NCI-H345 treated with DMSO at 0.1 percent for 48 hours (cell line): ENCODE results near the gene EHD2.
"Not testable (repeated sequence)": the region's sequence is repeated elsewhere in the genome, so short reads cannot be mapped to it uniquely, and the experiment has no call there.

Experiments
- DNase-seq: peaks from one replicate; lab custom pipeline; 2025; ENCODE audit not compliant: unreplicated experiment; lab: John Stamatoyannopoulos, UW

EHD2 gene, protein sequence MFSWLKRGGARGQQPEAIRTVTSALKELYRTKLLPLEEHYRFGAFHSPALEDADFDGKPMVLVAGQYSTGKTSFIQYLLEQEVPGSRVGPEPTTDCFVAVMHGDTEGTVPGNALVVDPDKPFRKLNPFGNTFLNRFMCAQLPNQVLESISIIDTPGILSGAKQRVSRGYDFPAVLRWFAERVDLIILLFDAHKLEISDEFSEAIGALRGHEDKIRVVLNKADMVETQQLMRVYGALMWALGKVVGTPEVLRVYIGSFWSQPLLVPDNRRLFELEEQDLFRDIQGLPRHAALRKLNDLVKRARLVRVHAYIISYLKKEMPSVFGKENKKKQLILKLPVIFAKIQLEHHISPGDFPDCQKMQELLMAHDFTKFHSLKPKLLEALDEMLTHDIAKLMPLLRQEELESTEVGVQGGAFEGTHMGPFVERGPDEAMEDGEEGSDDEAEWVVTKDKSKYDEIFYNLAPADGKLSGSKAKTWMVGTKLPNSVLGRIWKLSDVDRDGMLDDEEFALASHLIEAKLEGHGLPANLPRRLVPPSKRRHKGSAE

DNA sequence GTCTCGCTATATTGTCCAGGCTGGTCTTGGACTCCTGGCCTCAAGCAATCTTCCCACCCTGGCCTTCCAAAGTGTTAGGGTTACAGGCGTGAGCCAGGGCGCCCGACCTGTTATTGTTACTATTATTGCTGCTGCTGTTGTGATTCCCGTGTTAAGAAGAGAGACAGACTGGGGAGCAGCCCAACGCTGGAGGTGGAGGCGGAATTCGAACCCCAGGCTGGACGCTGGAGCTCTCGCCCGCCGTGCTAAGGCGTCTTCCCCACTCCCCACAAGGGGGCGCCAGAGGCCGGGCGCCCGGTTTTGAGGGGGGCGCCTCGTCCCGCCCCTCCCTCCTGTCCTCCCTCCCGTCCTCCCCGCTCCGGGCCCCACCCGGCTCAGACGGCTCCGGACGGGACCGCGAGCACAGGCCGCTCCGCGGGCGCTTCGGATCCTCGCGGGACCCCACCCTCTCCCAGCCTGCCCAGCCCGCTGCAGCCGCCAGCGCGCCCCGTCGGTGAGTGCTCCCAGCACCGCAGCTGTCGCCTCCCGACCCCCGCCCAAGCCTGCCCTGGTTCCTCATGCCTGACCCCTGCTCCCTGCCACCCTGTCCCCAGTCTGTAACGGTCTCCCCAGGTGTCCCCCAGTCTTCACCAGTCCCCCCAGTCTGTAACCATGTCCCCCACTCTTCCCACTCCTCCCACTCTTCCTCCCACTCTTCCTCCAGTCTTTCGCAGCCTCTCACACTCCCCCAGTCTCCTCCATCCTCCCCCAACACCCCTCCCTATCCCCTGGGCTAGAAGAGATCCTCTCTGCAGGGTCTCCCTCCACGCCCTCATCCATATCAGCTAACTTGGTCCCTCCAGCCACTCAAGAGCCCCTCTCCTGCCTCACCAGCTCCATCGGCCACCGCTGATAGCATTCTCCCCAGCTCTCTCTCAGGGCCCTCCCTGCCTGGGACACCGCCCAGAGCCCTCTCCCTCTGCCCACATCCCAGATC is at the start of gene EHD2:
Gene EHD2 (plus strand): TSS at position 377 of the 976 bp plus-strand sequence. CDS start 3,191 bp downstream, outside the sequence.
- no peak for DNase-seq

DNA sequence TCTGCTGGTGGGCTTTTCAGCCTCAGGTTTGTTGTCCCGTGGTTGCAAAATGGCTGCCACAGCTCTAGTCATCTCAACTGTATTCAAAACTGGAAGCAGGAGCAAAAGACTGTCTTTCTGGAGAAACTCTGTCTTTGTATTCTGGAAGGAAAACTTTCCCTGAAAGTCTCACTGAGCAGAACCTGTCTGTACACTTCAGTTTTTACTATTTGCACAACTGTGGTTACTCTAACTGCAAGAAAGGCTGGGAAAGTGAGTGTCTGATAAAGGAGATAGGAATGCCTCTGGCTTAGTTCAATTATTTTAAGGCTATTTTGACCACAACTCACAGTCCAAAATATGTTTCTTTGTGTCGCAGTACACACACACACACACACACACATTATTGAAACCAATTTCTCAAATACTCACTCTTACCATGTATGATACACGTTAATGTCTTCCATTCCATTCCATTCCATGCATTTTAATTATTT is 49.7 kb upstream of the EHD2 start:
- DNase-seq, result no peak

DNA sequence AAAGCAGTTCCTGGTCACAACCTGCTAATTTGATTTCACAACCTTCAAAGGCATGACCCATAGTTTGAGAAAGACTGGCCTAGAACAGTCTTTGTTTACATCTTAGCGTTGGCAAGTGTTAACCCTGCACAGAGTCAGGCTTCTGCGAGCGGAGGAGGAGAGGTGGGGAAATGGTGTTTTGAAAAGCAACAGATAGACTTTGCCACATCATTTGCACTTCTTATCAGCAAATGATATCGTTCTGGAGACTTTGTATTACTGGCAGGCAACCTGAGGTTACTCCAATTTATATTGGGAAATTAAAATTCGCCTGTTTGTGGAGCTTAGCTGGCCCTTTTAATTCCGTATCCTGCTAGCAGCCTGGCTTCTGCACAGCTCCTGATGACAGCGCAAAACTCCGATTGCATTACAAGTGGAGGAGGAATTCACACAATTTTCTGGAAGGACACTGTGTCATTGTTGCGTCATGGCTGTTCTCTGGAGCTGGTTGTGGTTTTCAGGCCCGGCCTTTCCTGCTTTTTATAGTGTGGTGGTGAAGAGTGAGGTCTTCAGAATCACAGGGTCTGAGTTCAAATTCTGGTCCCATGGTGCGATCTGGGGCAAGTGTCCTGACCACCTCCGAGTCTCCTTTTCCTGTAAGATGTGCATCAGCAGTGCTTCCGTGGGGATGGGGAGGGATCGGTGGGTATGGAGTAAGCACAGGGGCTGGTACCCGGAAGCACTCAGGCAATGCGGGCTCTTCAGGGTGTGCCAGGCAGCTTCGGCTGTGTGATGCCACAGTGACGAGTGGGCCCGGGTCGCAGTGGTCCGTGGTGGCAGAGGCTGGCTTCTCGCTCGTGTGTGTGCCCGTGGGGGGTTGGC is 49.1 kb upstream of the EHD2 start:
- DNase-seq, result no peak

DNA sequence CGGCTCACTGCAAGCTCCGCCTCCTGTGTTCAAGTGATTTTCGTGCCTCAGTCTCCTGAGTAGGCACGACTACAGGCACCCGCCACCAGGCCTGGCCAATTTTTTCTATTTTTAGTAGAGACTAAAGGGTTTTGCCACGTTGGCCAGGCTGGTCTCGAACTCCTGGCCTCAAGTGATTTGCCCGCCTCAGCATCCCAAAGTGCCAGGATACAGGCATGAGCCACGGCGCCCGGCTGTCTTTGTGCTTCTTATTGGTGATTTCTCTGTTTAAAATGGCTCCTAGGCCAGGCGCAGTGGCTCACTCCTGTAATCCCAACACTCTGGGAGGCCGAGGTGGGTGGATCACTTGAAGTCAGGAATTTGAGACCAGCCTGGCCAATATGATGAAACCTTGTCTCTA is 44.7 kb upstream of the EHD2 start:
- DNase-seq, result not testable (repeated sequence)

DNA sequence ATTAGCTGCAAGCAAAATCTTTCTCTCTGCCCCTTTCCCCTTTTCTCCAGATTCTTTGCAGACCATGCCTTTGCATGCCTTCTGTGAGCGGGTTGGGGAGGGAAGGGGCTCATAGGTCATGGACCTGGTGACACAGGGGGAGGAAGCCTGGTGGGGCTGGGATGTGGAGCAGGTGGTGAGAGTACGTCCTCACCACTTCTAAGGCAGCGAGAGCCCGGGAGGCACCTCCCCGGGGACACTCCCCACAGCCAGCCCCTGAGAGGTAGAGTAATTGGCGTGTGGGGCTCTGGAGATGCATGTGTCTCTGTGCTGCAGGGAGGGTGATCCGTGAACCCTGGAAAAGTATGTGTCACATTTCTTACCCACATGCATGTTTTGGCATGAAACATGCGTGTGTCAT is 42.5 kb upstream of the EHD2 start:
- DNase-seq, result no peak

DNA sequence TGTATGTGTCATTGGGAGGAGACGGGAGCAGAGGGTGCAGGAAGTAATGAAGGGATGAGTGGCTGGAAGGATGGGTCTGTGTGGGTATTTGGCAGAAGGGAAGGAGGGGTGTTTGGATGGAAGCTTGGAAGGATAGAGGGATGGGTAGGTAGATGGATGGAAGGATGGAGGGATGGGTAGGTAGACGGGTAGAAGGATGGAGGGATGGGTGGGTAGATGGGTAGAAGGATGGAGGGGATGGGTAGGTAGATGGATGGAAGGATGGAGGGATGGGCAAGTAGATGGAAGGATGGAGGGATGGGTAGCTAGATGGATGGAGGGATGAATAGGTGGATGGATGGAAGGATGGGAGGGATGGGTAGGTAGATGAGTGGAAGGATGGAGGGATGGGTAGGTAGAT is 41.7 kb upstream of the EHD2 start:
- DNase-seq, result no peak

DNA sequence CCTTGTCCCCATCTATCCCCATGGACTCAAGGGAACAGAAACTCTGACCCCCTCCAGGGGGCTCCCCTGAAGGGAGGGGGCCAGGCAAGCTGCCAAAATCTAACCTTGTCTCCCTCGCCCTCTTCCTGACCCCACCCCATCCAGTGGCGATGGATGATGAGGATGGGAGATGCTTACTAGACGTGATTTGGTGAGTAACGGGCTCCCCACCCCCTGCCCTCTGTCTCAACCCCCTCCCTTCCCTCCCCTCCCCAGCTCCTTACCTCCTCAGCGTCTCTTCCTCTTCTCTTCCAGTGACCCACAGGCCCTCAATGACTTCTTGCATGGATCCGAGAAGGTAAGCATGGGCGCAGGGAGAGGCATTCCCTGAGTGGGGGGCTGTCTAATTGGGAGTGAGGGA is 39.8 kb upstream of the EHD2 start:
- DNase-seq, result no peak

DNA sequence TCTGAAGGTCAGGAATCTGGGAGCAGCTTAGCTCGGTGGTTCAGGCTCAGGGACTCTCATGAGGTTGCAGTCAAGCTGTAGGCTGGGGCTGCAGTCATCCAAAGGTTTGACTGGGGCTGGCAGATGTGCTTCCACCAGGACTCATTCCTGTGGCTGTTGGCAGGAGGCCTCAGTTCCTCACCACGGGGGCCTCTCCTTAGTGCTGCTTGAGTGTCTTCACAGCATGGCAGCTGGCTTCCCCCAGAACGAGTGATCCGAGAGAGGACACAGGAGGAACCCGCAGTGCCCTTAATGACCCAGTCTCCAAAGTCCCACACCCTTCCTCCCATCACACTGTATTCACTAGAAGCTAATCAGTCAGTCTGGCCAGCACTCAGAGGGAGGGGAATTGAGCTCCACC is 38.7 kb upstream of the EHD2 start:
- DNase-seq, result no peak

DNA sequence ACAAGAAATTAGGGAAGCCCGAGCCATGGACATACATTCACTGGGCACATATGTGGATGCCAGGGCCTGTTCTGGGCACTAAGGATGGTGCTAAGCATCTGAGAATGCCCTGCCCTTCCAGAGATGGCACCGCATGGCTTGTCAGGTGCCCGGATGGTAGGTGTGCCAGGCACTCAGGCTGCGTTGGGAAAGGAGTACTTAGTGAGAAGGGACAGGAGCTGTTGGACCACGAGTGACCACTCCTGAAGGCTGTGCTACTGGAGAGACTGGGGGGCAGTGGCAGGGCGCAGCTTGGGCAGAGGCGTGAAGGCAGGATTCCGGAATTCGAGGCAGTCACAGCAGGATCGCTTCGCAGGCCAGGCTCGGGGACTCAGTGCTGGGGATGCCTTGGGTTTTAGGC is 38.0 kb upstream of the EHD2 start:
- no peak for DNase-seq

DNA sequence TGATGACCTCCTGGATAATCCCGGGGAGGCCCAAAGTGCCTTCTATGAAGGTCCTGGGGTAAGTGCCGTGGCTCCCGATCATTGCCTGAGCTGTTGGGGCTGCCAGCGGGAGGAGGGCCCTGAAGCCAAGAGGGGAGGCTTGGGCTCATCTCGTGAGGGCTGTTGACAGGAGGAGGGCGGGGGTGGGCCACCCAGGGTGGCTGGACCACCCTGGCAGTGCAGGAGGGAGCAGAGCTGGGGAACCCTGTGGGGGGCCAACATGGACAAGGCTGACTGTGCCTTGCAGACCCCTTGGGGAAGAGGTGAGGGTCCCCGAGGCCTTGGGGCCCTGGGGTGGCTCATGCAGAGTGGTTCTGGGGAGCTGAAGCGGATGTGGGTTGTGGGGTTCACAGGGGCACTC is 37.4 kb upstream of the EHD2 start:
- no peak for DNase-seq

DNA sequence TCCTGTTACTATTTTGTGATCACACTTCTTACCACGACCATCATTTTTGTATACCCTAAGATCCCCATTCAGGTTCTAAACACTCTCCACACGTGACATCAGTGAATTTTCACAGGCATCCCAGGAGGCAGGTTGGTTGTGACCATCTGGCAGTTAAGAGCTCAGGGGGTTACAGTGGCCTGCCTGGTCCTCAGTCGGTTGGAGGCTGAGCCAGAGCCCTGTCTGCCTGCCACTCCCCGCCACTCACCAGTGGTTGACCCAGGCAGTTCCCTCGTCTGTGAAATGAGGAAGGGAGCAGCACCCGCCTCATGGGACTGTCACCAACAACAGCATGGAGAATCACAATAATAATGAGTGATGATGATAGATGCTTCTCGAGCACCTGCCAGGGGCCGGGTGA is 36.4 kb upstream of the EHD2 start:
- no peak for DNase-seq

DNA sequence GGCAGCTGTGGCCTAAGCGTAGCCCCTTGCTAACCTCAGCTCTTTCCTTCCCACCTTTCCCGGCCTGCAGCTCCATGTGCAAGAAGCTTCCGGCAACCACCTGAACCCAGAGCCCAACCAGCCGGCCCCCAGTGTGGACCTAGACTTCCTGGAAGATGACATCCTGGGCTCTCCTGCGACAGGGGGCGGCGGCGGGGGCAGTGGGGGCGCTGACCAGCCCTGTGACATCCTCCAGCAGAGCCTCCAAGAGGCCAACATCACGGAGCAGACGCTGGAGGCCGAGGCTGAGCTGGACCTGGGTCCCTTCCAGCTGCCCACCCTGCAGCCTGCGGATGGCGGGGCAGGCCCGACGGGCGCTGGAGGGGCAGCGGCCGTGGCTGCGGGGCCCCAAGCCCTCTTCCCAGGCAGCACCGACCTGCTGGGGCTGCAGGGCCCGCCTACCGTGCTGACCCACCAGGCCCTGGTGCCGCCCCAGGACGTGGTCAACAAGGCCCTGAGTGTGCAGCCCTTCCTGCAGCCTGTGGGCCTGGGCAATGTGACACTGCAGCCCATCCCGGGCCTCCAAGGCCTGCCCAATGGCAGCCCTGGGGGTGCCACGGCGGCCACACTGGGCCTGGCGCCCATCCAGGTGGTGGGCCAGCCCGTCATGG is 33.8 kb upstream of the EHD2 start:
- DNase-seq, result no peak

DNA sequence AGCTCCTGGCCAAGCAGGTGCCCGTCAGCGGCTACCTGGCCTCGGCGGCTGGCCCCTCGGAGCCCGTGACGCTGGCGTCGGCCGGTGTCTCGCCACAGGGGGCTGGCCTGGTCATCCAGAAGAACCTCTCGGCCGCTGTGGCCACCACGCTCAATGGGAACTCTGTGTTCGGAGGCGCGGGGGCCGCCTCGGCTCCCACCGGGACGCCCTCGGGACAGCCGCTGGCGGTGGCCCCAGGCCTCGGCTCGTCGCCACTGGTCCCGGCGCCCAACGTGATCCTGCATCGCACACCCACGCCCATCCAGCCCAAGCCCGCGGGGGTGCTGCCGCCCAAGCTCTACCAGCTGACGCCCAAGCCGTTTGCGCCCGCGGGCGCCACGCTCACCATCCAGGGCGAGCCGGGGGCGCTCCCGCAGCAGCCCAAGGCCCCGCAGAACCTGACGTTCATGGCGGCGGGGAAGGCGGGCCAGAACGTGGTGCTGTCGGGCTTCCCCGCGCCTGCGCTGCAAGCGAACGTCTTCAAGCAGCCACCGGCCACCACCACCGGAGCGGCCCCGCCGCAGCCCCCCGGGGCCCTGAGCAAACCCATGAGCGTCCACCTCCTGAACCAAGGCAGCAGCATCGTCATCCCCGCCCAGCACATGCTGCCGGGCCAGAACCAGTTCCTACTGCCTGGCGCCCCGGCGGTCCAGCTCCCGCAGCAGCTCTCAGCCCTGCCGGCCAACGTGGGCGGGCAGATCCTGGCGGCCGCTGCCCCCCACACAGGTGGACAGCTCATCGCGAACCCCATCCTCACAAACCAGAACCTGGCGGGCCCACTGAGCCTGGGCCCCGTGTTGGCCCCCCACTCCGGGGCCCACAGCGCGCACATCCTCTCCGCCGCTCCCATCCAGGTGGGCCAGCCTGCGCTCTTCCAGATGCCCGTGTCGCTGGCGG is 33.0 kb upstream of the EHD2 start:
- DNase-seq, result no peak

DNA sequence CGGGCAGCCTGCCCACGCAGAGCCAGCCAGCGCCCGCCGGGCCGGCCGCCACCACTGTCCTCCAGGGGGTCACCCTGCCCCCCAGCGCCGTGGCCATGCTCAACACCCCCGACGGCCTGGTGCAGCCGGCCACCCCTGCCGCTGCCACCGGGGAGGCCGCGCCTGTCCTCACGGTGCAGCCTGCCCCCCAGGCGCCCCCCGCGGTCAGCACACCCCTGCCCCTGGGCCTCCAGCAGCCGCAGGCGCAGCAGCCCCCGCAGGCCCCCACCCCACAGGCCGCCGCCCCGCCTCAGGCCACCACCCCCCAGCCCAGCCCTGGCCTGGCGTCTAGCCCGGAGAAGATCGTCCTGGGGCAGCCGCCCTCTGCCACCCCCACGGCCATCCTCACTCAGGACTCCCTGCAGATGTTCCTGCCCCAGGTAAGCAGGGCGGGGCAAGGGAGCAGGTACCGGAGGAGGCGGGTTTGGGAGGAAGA is 32.3 kb upstream of the EHD2 start:
- no peak for DNase-seq

DNA sequence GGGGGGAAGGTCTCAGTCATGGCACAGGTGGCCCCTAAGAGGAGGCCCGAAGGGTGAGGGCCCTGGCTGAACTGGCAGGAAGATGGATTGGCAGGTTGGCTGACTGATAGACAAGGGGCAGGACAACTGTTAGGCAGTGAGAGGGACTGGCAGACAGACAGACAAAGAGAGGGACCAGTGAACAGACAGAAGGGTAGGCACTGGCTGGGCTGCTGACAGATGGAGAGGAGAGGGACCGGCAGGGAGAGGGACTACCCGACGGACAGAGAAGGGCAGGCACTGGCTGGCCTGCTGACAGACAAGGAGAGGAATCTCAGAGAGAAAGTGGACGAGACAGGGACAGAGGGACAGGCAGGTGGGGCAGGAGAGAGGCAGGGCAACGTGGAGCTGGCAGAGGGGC is 31.8 kb upstream of the EHD2 start:
- DNase-seq, result no peak

DNA sequence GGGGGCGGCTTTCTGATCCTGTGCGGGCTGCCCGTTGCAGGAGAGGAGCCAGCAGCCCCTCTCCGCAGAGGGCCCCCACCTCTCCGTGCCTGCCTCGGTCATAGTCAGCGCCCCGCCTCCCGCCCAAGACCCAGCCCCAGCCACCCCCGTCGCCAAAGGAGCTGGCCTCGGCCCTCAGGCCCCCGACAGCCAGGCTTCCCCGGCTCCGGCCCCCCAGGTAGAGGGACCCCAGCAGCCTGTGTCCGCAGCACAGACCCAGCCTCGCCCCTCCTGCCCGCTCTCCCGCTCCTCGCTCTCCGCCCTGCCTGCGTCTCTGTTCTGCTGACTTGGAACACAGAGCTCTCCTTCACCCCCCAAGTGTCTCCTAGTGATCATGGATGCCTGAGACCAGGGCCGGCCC is 31.3 kb upstream of the EHD2 start:
- no peak for DNase-seq

DNA sequence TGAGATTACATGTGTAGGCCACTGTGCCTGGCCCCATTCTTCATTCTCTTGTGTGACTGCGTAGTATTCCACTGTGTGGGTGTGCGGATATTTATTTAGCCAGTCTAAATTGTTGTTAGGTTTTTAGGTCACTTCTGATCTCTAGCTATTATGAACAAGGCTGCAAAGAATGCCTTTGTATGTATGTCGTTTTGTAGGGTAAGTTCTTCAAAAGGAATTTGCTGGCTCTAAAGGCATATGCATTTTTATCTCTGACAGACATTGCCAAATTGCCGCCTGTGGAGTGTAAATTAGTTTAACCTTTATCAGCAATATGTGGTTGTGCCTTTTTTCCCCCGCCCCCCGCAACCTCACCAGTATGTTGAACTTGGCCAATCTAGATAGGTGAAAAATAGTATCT is 30.3 kb upstream of the EHD2 start:
- DNase-seq, result no peak

DNA sequence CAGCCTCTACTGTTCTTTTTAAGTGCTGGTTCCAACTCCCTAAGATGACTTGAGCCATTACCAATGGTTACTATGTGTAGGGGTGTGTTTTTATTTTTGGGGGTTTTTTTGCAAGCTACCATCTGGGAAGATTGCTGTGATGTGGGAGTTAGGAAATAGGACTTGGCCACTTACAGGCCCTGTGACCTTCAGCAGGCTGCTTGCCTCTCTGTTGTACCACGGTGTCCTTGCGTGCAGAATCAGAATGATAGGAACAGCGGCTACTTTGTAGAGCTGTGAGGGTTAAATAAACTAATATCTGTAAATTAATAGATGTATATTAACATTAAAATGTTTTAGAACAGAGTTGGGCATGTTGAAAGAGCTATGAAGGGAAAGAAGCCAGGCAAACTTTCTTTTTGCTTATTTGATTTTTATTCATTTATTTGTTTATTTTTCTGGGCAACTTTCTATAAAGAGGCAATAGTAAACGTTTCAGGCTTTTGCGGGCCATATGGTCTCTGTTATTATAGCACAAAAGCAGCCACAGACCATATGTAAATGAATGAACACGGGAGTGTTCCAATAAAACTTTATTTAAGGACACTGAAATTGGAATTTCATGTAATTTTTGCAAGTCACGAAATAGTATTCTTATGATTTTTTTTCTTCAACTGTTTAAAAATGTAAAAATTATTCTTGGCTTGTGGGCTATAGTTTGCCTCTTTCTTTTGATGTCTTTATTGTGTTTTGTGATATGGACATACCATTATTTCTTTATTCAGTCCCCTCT is 26.4 kb upstream of the EHD2 start:
- DNase-seq, result no peak
